OCI-LY7 (cell line): ENCODE measurements around the gene MT3. TPM values are rescaled to one million over a fixed set of nuclear protein-coding genes. Genes with fewer than 3 reads are reported as not detected.

Source experiments
- BruUV-seq: library from RNA; stranded (reverse); fragments of 400-500 nt; replicated peaks from 2 replicates; lab custom pipeline; 2021; lab: Mats Ljungman, UMichigan
- CTCF ChIA-PET: fragments of 300-600 bp; sonication (Branson Sonifier 250); formaldehyde crosslinking; loops from one replicate; lab custom pipeline; 2022; ENCODE audit warnings: antibody characterized with exemption; ENCODE audit not compliant: unreplicated experiment; lab: Charles Lee
- POLR2A ChIA-PET: fragments of 300-600 bp; sonication (Branson Sonifier 250); formaldehyde crosslinking; loops from one replicate; lab custom pipeline; 2022; ENCODE audit warnings: antibody characterized with exemption; lab: Charles Lee
- DNase-seq: peaks from one replicate; pipeline ENCODE4 v3.0.0-alpha.2; 2015; ENCODE audit warnings: low spot score
- H2AFZ ChIP-seq: fragments of 200-600 bp; sonication (generic), shearing (Covaris generic); 2 replicates; pipeline ENCODE4 v1.6.1; 2014; ENCODE audit warnings: mild to moderate bottlenecking, antibody characterized with exemption, low read length, moderate library complexity
- H3K27ac ChIP-seq: fragments of 200-600 bp; sonication (generic); 2 replicates; pipeline ENCODE4 v1.5.1; 2014; ENCODE audit warnings: mixed run types, low read depth, mild to moderate bottlenecking, moderate library complexity, low read length, inconsistent platforms; ENCODE audit not compliant: poor library complexity, severe bottlenecking
- H3K36me3 ChIP-seq: fragments of 200-600 bp; sonication (generic); 2 replicates; pipeline ENCODE4 v1.6.1; 2014; ENCODE audit warnings: mild to moderate bottlenecking, antibody characterized with exemption, low read length, moderate library complexity, mixed read lengths; ENCODE audit not compliant: insufficient read depth
- H3K4me1 ChIP-seq: fragments of 200-600 bp; sonication (generic); 2 replicates; pipeline ENCODE4 v1.5.1; 2014; ENCODE audit warnings: mild to moderate bottlenecking, low read length; ENCODE audit not compliant: insufficient read depth, poor library complexity, severe bottlenecking
- H3K4me2 ChIP-seq: fragments of 200-600 bp; sonication (generic); 2 replicates; pipeline ENCODE4 v1.6.1; 2014; ENCODE audit warnings: mild to moderate bottlenecking, low read length
- H3K4me3 ChIP-seq: fragments of 200-600 bp; sonication (generic); 2 replicates; pipeline ENCODE4 v1.5.1; 2014; ENCODE audit warnings: mild to moderate bottlenecking, low read depth, low read length; ENCODE audit not compliant: poor library complexity, severe bottlenecking
- H3K79me2 ChIP-seq: fragments of 200-600 bp; sonication (generic); 2 replicates; pipeline ENCODE4 v1.6.1; 2016; ENCODE audit warnings: low read depth, mild to moderate bottlenecking, low read length, moderate library complexity, mixed read lengths; ENCODE audit not compliant: insufficient read depth
- H3K9me2 ChIP-seq: fragments of 200-600 bp; sonication (generic); 2 replicates; pipeline ENCODE4 v1.6.1; 2016; ENCODE audit warnings: mild to moderate bottlenecking, low read length, mixed read lengths; ENCODE audit not compliant: insufficient read depth
- H3K9me3 ChIP-seq: fragments of 200-600 bp; sonication (generic); 2 replicates; pipeline ENCODE4 v1.6.1; 2014; ENCODE audit warnings: mild to moderate bottlenecking, mixed run types, low read length, mixed read lengths
- H4K20me1 ChIP-seq: fragments of 200-600 bp; sonication (generic); 2 replicates; pipeline ENCODE4 v1.6.1; 2014; ENCODE audit warnings: mild to moderate bottlenecking, antibody characterized with exemption, low read length, moderate library complexity, mixed read lengths; ENCODE audit not compliant: insufficient read depth
- EZH2phosphoT487 ChIP-seq: fragments of 200-600 bp; sonication (generic); IDR thresholded peaks from 2 replicates; pipeline ENCODE4 v1.6.1; 2018; ENCODE audit warnings: low read depth, borderline replicate concordance, mild to moderate bottlenecking, mixed run types, antibody characterized with exemption, low read length, moderate library complexity, mixed read lengths
- intact Hi-C: fragments of 100-400 bp; cut with micrococcal nuclease; formaldehyde crosslinking; loops from one replicate; pipeline ENCODE4 v1.10.0; 2022; ENCODE audit not compliant: unreplicated experiment
- total RNA-seq, 2 experiments: library from RNA; depleted of rRNA in 1 of 2; stranded (reverse); fragments of >200 nt in 1 of 2; shearing (Covaris generic) in 1 of 2; gene quantifications; 2 replicates each; pipeline ENCODE4 v1.2.3, GENCODE V29; 2014 to 2022
- TF ChIP-seq, protein P1 (sequence below): fragments of 200-600 bp; sonication (generic); conservative IDR thresholded peaks from 2 replicates; pipeline ENCODE4 v1.5.1; 2014; ENCODE audit warnings: mild to moderate bottlenecking, antibody characterized with exemption, low read length, moderate library complexity, mixed read lengths

The MT3 gene
- total RNA-seq, 2 experiments from 2014 or later = not detected

GRCh38 chr16:56617212-56618085 is 28.1 kb downstream of the MT3 start:
- Histone ChIP-seq H3K9me2 (no peaks in the 10 kb centered on the region), H3K4me2 (no peak overlapping the region), H2AFZ (no peak overlapping the region), H3K9me3 (no peaks in the 10 kb centered on the region), H3K27ac (no peak overlapping the region), H3K79me2 (no peaks in the 10 kb centered on the region), H3K4me3 (no peak overlapping the region), H3K36me3 (no peaks in the 10 kb centered on the region), H3K4me1 (no peaks in the 10 kb centered on the region), H4K20me1 (no peaks in the 10 kb centered on the region)
- TF ChIP-seq, protein P1, sequence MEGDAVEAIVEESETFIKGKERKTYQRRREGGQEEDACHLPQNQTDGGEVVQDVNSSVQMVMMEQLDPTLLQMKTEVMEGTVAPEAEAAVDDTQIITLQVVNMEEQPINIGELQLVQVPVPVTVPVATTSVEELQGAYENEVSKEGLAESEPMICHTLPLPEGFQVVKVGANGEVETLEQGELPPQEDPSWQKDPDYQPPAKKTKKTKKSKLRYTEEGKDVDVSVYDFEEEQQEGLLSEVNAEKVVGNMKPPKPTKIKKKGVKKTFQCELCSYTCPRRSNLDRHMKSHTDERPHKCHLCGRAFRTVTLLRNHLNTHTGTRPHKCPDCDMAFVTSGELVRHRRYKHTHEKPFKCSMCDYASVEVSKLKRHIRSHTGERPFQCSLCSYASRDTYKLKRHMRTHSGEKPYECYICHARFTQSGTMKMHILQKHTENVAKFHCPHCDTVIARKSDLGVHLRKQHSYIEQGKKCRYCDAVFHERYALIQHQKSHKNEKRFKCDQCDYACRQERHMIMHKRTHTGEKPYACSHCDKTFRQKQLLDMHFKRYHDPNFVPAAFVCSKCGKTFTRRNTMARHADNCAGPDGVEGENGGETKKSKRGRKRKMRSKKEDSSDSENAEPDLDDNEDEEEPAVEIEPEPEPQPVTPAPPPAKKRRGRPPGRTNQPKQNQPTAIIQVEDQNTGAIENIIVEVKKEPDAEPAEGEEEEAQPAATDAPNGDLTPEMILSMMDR = no peak
- TF ChIP-seq EZH2phosphoT487 = no peak
- POLR2A ChIA-PET = no interaction called here
- intact Hi-C loops = no loop called here
- DNase-seq = no peak
- CTCF ChIA-PET = no interaction called here
- no TSS peak for BruUV-seq

- intact Hi-C loops = no loop called here
- H3K4me3 ChIP-seq = no peak overlapping the region
- no peak overlapping the region for H2AFZ ChIP-seq
- no peaks in the 10 kb centered on the region for H3K9me2 ChIP-seq
- H3K27ac ChIP-seq = no peak overlapping the region
- H3K36me3 ChIP-seq = no peaks in the 10 kb centered on the region
- POLR2A ChIA-PET = interaction anchor here (1.0 kb wide), 1 partner anchor 45 kb away, joined by 4 read pairs; no protein-coding TSS in a partner anchor
- H3K9me3 ChIP-seq = no peaks in the 10 kb centered on the region
- H3K4me2 ChIP-seq = no peak overlapping the region
- DNase-seq = no peak
- H3K79me2 ChIP-seq = no peaks in the 10 kb centered on the region
- no TSS peak for BruUV-seq
- TF ChIP-seq, protein P1 = no peak
- no peak for TF ChIP-seq EZH2phosphoT487
- no peaks in the 10 kb centered on the region for H4K20me1 ChIP-seq
- peaks cover under 1% of the 10 kb centered on the region for H3K4me1 ChIP-seq
- CTCF ChIA-PET = no interaction called here
Measured at GRCh38 chr16:56618138-56618537, 28.8 kb downstream of the MT3 start.
